C1 segment of cervical spinal cord (tissue), 14 donors: ENCODE results near the gene C2orf92.
"Not testable (repeated sequence)": the region's sequence is repeated elsewhere in the genome, so short reads cannot be mapped to it uniquely, and the experiment has no call there.

Experiments
- DNase-seq, 14 donors: peaks; one replicate each; lab custom pipeline; 2025; lab: John Stamatoyannopoulos, UW

C2orf92 gene

DNA sequence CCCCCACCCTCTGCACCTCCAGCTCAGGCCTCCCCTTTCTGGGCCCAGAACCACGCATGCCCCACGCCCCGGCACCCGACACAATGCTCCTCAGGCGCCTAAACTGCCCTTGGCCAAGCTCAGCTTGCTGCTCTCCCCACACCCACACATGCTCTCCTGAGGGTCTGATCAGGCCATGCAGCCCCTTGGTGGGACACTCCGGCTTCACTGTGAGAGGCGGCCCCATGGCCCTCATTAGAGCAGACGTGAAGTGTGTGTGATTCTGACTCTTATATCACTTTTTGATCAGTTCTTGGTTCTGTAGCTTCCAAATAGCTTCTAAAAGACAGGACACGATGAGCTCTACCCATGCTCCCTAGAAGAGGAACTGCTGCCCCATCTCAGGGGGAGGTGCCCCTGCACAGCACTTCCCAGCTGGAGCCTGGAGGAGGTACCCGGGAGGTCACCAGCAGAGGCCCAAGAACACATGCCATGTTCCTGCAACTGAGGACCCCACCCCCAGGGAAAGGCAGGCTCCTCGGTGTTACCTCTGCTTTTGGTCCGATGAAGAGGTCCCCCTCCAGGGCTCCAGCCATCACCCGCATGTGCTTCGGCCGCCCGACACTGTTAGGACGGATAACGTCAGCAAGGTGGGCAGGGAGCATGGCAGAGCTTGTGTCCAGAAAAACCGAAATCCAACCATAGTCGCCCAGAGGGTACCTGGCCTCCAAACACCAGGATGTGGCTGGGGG lies 9.3 kb upstream of the C2orf92 start:
- no peak for DNase-seq

DNA sequence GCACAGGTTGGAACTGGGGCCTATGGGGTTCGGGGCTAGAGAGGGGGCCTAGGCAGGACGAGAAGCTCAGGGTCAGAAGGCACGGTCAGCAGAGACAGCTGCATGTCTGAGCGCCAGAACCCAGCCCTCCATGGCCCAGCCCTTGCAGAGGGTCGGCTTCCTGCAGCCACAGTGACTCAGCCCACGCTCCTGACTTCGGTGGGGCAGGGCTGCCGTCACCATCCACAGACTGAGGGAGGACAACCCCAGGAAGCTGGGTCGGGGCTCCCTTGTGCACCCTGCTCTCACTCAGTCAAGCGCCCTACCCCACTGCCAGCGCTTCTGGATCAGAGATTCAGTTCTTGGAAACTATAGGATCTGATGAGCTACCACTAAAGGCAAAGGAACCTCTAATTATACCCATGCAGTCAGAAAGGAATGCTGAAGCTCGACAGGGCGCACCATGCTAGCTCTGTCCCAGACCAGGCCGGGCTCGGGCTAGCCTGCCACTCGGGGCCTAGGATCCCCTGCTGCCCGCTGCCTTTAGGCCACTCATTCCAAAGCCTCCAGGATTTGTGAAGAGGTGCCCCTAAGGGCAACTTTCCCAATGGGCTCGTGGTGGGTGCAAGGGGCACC lies 8.6 kb upstream of the C2orf92 start:
- no peak for DNase-seq

DNA sequence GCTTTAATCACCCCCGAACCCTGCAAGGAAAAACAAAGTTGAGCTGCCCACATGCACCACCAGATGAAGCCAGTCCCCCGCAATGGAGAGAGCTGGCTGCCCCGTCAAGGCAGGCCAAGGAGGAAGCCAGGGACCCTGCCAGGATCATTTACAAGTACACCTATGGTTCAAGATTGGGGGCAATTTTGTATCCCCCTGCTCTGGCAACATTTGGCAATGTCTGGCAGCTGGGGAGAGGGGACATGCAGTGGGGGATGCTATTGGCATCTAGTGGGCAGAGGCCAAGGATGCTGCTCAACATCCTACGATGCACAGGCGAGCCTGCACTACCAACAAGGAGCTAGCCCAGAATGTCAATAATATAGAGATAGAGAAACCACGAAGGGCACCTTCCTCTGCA lies 7.6 kb upstream of the C2orf92 start:
- DNase-seq = no peak

DNA sequence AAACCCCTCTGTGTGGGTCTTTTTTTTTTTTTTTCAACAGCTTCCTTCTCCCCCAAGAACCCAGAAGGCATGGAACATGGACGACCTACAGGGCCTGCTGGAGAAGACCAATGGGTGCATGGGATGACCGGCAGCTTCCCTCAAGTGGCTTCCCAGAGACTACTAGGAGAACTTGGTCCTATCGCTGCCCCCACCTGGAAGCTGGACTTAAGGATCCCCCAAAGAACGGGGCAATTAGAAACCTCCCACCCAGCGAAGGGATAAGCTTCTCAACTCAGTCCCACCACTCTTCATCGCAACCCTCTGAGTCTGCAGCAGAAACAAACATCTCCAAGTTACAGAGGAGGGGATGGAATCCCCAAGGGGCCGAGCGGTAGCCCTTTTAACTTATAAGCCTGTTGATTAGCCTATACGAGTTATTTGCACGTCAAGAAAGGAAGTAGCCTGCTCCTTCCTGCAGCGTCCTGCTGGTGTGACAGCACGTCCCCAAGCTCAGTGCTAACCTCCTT lies 7.1 kb upstream of the C2orf92 start:
- DNase-seq = peak in 1 of 14 donors; percentile 30

DNA sequence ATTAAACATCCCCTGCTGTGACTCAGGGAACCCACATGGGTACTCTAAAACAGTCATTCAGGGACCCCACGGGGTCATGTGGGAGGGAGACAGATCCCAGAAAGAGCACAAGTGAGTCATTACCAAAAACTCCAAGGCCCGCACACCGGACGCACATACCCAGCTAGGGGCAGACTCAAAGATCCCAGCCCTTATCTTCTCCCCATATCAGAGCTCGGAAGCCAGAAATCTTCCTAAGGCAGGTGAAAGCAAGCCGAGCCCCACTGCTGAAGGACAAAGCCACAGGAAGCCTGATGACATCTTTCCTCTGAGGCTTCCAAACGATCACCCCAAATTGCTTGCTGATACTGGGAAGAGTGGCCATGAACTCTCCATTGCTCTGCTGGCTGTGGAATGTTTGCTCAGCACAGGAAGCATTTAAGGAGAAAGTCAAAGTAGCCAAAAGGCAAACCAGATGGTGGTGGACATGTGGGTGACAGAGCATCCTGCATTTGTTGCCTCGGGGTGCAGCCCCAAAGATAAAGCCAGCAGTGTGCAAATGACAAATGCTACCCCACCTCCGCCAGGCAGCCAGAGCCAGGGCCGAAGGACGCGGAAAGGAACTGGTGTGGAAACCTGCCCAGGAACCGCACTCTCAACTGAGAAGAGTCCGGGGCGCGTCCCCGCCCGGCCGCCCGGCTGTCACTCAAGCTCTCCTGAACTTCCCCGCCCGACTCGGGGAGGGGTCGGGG lies 6.5 kb upstream of the C2orf92 start:
- DNase-seq = peak in 11 of 14 donors; percentile 48 to 79 (median 65)

DNA sequence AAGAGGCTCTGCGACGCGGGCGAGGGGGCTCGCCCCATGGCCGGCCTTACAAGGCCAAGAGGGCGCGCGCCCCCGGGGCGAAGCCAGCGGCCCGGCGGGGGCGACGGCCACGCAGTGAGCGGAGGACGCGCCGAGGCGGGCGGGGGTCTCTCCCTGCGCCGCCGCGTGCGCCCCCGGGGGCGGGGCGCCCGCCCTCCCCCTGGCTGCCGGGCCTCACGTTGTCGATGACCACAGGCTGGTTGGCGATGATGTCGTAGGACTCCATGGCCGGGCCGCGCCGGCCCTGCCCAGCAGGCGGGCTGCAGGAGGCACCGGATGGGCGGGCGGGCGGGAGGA lies 5.9 kb upstream of the C2orf92 start:
- peak in 1 of 14 donors; percentile 64 for DNase-seq

DNA sequence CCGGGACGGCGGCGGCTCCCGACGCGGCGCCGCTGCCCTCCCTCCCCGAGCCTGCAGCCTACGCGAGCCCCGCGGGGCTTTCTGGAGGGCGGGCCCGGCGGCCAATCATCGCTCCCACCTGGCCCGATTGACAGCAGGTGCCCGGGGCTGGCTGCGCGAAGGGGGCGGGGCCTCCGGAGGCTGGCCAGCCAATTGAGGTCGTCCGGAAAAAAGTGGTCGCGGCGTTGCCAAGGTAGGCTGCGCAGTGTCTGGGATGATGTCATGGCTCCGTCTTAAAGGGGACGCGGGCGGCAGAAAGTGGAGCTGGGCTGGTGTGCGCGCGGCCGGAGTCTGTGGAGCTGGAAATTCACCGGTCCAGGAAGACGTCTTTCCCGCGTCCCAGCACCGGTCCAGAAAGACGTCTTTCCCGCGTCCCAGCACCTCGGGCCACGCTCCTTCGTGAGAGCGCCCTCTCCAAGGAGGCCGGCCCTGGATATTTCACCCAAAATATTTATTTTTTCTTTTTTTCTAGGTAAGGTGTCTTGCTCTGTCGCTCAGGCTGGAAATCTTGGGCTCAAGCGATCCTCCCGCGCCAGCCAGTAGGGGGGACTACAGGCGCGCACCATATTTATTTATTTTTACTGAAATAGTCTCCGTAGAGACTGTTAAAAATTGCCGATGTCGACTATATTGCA lies 5.4 kb upstream of the C2orf92 start, which contains the start of gene ACTR1B:
TSS of gene ACTR1B (minus strand) at position 83 of the 674 bp plus-strand sequence. CDS start 154 bp downstream, outside the sequence.
- DNase-seq = peak; percentile 88 to 98 (median 96)

DNA sequence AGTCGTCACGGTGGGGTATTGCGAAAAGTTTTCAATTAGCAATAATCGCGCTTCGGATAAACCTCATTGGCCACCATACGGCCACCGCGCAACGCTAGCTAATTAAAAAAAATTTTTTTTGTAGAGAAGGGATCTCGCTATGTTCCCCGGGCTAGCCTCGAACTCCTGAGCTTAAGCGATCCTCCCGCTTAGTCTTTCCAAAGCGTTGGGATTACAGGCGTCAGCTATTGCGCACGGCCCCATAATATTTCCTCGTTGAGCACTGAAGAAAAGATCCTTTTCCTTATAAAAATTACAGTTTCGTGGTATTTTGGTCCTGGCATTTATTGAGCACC lies 4.9 kb upstream of the C2orf92 start:
- DNase-seq = no peak

DNA sequence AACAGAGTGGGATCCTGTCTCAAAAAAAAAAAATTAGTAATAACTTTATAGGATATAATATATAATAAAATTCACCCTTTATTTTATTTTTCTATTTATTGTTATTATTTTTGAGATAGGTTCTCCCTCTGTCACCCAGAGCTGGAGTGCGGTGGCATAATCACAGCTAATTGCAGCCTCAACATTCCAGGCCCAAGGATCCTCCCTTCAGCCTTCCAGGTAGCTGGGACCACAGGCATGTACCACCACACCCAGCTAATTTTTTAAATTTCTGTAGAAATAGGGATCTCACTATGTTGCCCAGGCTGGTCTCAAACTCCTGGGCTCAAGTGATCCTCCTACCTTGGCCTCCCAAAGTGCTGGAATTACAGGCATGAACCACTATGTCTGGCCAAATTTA lies 958 bp downstream of the C2orf92 start:
- DNase-seq = no peak

DNA sequence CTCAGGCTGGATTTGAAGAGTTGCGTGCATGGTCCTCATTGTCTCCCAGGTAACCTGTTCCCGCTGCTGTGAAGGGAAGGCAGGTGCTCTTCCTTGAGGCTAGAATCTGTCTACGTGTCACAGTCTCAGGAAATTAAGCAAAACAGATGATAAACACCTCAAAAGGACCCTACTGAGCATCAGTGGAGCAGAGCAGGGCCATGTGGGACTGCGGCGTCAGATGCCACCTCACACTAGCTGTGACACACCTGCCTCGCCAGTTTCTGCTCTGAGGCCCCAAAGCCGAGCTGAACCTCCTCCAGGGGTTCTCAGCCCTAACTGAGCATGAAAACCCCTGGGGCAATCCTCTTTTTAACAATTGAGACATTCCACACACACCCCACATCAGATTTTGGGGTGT lies 2.0 kb downstream of the C2orf92 start:
- no peak for DNase-seq

DNA sequence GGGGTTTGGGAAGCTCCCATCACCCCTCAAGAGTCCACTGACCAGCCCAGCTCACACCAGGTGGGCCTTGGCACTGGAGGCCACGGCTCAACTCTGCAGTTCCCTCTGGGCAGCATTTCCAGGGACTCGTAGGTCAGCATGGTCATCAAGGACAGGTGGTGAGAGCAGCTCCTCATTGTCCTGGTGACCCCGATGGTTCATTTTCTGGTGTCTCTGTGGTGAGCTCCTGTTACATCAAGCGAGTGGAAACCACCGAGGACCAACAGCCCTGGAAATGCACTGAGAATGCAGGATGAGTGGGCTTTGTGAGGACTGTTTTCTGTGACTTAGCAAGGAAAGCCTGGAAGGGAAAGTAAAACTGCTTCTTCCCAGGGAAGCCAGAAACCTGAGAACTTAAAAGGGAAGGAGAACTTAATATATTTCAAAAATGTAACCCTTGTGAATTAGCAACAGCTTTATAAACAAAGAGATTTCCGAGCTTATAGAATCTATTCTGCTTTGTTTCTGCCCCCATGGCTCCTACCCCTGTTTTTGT lies 3.2 kb downstream of the C2orf92 start:
- not testable (repeated sequence) for DNase-seq

DNA sequence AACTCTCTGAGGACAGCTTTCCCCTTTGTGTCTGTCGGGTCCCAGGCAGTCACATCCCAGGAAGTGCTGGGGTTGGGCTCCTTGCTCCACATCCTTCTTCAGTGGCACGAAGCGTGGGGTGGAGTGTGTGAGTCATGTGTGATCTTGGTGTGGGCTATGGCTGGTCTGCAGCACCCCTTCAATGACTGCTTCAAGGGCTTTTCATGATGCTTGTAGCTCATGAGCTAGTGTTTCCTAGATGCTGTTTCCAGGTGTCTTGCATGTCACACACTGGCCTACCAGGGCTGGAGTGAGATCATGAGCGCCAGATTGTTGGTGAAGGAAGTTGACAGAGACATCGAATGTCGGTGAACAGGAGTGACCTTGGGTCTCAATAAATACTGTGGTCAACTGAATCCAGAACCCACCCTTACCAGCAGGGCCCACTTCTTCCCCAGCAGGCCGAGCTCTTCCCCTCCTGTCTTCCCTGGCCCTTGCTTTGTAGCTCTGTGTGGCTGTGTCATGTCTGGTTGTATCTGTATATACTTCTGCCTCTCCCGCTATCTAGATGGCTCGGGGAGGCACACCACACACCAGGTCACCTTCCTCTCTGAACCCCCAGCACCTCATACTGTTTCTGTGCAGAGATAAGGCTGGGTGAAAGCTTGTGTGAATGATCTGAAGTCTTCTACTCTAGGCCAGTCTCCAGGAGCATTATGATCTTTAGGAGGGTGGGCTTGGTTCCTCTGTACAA lies 3.8 kb downstream of the C2orf92 start:
- no peak for DNase-seq

DNA sequence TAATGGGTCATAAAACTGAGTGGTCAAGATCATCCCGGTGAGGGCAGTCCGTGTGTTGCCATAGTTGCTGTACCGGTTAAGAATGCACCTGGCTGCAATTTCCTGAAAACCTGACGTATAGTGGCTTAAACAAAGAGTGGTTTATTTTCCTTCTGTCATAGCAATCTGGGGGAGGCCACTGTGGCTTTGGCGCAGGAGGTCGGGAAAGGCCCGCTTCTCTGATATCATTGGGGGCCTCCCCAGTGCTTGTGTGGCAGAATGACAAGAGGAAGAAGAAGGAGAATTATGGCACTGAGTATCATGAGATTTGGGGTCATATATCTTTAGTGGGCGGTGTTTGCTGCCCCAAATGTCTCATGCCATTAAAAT lies 4.4 kb downstream of the C2orf92 start:
- DNase-seq = no peak

DNA sequence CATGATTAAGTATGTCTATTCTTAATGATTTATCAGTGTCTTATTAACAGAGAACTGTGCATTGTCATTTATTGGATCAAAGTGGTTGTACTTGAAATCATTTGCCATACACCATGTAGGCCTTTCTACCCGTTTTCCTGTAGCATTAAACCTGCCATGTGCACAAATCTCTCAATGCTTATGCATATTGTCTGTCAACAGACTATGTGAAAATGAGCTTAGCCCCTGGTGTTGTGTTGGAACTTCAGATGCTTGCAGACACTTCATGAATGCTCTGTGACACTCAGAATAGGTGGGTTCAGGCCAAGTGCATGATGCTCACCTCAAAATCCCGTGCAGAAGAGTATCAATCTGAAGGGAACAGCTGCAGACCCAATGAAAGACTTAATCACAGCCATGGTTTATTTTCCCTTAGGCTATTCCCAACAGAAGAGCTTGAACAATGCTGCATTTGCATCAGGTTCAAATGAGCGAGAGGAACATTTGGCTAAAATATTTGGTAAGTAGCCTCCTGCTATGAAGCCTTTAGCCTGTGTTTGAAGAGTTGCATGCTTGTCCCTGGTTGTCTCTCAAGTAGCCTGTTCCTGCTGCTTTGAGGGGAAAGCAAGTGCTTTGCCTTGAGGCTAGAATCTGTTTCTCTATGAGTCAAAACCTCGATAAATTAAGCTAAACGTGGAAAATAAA lies 6.1 kb downstream of the C2orf92 start:
- no peak for DNase-seq

DNA sequence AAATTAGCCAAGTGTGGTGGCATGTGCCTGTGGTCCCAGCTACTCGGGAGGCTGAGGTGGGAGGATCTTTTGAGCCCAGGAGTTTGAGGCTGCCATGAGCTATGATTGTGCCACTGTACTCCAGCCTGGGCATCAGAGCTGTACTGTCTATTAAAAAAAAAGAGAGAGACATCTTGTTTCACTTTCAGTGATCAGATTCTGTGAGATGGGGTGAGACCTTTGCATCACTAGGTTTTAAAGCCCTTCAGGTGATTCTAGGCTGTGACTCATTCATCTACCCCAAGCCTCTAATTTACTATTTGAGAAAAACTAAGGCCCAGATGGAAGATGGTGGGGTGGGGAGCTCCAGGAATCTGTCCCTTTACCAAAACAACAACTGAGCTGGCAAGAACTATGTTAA lies 7.1 kb downstream of the C2orf92 start:
- DNase-seq = no peak

DNA sequence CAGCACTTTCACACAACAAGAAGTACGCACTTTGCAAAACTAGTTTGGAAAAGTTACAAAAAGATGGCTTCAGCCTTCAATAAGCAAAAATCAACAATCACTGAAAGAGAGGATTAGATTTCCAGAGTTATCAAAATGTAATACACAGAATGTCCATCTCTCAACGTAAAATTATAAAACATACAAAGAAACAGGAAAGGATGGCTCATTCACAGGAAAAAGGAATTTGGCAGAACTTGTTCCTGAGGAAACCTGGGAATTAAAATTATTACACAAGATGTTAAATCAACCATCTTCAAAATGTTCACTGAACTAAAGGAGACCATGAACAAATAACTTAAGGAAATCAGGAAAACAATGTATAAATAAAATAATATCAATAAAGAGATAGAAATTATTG lies 8.0 kb downstream of the C2orf92 start:
- no peak for DNase-seq

DNA sequence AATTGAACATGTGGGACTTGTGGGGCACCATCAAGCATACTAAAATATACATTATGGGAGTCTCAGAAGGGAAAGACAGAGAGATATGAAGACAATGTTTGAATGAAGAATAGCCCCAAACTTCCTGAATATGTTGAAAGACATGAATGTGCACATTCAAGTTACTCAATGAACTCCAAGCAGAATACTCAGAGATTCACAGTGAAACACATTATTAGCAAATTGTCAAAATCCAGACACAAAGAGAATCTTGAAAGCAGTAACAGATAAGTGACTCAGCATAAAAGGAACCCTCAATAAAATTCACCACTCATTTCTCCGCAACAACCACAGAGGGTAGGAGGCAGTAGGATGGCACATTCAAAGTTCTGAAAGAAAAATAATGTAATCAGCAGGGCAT lies 8.8 kb downstream of the C2orf92 start:
- DNase-seq = no peak

DNA sequence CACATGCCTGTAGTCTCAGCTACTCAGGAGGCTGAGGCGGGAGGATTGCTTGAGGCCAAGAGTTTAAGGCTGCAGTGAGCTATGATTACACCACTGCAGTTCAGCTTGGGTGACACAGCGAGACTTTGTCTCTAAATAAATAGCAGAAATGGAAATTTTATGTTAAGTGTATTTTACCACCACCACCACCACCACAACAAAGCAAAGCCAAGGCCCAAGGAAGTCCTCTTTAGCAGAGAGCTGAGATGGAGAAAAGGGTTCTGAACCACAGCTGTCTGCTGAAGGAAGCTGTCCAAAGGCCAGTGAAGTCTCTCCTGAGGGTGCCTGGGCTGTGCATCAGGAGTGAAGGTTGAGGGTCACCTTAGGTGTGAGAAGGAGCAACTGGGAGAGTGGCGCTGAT lies 17.7 kb downstream of the C2orf92 start:
- not testable (repeated sequence) for DNase-seq

DNA sequence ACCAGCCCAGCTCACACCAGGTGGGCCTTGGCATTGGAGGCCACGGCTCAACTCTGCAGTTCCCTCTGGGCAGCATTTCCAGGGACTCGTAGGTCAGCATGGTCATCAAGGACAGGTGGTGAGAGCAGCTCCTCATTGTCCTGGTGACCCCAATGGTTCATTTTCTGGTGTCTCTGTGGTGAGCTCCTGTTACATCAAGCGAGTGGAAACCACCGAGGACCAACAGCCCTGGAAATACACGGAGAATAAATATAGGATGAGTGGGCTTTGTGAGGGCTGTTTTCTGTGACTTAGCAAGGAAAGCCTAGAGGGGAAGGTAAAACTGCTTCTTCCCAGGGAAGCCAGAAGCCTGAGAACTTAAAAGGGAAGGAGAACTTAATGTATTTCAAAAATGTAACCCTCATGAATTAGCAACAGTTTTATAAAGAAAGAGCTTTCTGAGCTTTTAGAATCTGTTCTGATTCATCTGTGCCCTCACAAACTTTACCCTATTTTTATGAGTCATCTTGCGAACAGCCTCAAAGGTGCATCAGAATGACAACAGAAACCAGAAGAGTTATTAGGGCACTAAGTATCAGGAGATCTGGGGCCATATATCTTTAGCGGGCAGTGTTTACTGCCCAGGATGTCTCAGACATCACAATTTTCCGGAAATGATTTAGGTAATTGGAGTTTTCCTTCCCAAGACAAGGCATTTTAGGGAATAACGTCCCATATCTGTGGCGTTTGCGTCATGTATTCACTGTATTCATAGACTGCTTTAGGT lies 18.7 kb downstream of the C2orf92 start:
- no peak for DNase-seq

DNA sequence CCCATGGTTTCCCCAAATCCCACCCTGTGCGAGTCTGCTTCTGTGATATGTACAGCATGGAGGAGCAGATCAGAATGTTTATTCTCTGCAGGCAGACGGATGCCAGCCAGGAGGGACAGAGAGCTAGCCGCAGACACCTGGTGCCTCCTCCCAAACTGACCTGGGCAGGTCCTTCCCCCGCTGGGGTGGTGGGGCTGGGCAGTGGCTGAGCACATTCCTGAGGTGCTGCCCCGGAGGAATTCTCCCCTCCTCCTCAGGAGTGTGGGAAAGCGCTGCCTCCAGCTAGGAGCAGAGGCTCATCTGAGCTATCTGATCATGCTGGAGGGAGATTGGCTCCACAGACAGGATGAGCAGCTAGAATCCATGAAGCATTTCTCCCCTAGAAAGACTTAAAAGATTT lies 21.7 kb downstream of the C2orf92 start:
- no peak for DNase-seq
